Measurements from ENCODE around the gene UBAP2L.

UBAP2L gene

GRCh38 chr1:154220071-154220969 is at the start of gene UBAP2L:
UBAP2L (plus strand) TSS chr1:154220955; CDS start chr1:154225124, 4,169 bp downstream.
- DNase-seq, result peak; percentile 100
- TF ChIP-seq GATA1 (IDR thresholded peaks at IDR 0.05; ENCODE audit: low read depth, low read length) (no peak), POLR2A (IDR thresholded peaks at IDR 0.05; ENCODE audit: low read length) (peak; percentile 92)

GRCh38 chr1:154171223-154171583 is 49.6 kb upstream of the UBAP2L start:
- no peak for DNase-seq
- no peak for TF ChIP-seq GATA1 (IDR thresholded peaks at IDR 0.05; ENCODE audit: low read depth, low read length)
- no peak for TF ChIP-seq POLR2A (IDR thresholded peaks at IDR 0.05; ENCODE audit: low read length)

GRCh38 chr1:154171880-154172279 is 48.9 kb upstream of the UBAP2L start:
- TF ChIP-seq POLR2A (IDR thresholded peaks at IDR 0.05; ENCODE audit: low read length) (no peak), GATA1 (IDR thresholded peaks at IDR 0.05; ENCODE audit: low read depth, low read length) (no peak)
- DNase-seq, result no peak

GRCh38 chr1:154174654-154175053 is 46.1 kb upstream of the UBAP2L start:
- DNase-seq, result no peak
- TF ChIP-seq POLR2A (IDR thresholded peaks at IDR 0.05; ENCODE audit: low read length) (no peak), GATA1 (IDR thresholded peaks at IDR 0.05; ENCODE audit: low read depth, low read length) (no peak)

- DNase-seq, result peak; percentile 18 to 64
- TF ChIP-seq GATA1 (IDR thresholded peaks at IDR 0.05; ENCODE audit: low read depth, low read length), result no peak
Measured at GRCh38 chr1:154176337-154176736, 44.4 kb upstream of the UBAP2L start.

GRCh38 chr1:154178013-154178412 is 42.7 kb upstream of the UBAP2L start:
- DNase-seq, result peak; percentile 83 to 85
- TF ChIP-seq POLR2A (IDR thresholded peaks at IDR 0.05; ENCODE audit: low read length) (peak; percentile 1), GATA1 (IDR thresholded peaks at IDR 0.05; ENCODE audit: low read depth, low read length) (no peak)

- TF ChIP-seq GATA1 (IDR thresholded peaks at IDR 0.05; ENCODE audit: low read depth, low read length) (no peak), POLR2A (IDR thresholded peaks at IDR 0.05; ENCODE audit: low read length) (no peak)
- peak; percentile 75 to 77 for DNase-seq
Measured at GRCh38 chr1:154178911-154179811, 41.6 kb upstream of the UBAP2L start.

GRCh38 chr1:154179946-154180687 is 40.6 kb upstream of the UBAP2L start:
- no peak for DNase-seq
- TF ChIP-seq POLR2A (IDR thresholded peaks at IDR 0.05; ENCODE audit: low read length), result no peak
- no peak for TF ChIP-seq GATA1 (IDR thresholded peaks at IDR 0.05; ENCODE audit: low read depth, low read length)

GRCh38 chr1:154181944-154182343 is 38.8 kb upstream of the UBAP2L start:
- TF ChIP-seq POLR2A (IDR thresholded peaks at IDR 0.05; ENCODE audit: low read length) (no peak), GATA1 (IDR thresholded peaks at IDR 0.05; ENCODE audit: low read depth, low read length) (no peak)
- peak; percentile 66 to 73 for DNase-seq

- peak; percentile 74 to 82 for DNase-seq
- TF ChIP-seq POLR2A (IDR thresholded peaks at IDR 0.05; ENCODE audit: low read length), result no peak
- no peak for TF ChIP-seq GATA1 (IDR thresholded peaks at IDR 0.05; ENCODE audit: low read depth, low read length)
Measured at GRCh38 chr1:154182344-154183045, 38.3 kb upstream of the UBAP2L start.

- peak; percentile 99 for TF ChIP-seq POLR2A (IDR thresholded peaks at IDR 0.05; ENCODE audit: low read length)
- no peak for TF ChIP-seq GATA1 (IDR thresholded peaks at IDR 0.05; ENCODE audit: low read depth, low read length)
- DNase-seq, result peak; percentile 95 to 97
Measured at GRCh38 chr1:154183046-154183915, 37.5 kb upstream of the UBAP2L start.

GRCh38 chr1:154186177-154186576 is 34.6 kb upstream of the UBAP2L start:
- DNase-seq, result peak; percentile 82 to 86
- no peak for TF ChIP-seq POLR2A (IDR thresholded peaks at IDR 0.05; ENCODE audit: low read length)
